HEK293 (cell line): ENCODE results near the gene MAPK11.

Source experiments
- CTCF ChIA-PET: fragments of 350-600 bp; formaldehyde crosslinking; extraction: SDS; loops from one replicate; lab custom pipeline; 2021; ENCODE audit warnings: antibody characterized with exemption; lab: Yijun Ruan, JAX
- POLR2A ChIA-PET: fragments of 300-600 bp; formaldehyde crosslinking; extraction: SDS; loops from one replicate; lab custom pipeline; 2020; ENCODE audit warnings: antibody characterized with exemption, inconsistent platforms; lab: Yijun Ruan, JAX
- H3K27ac ChIP-seq: fragments of 200-500 bp; sonication (Bioruptor generic); 2 replicates; pipeline ENCODE4 v1.5.1; 2014; ENCODE audit warnings: low read depth, low read length, control low read depth, inconsistent platforms; ENCODE audit errors: extremely low read depth
- H3K36me3 ChIP-seq, 2 experiments: fragments of 200-500 bp in 1 of 2; sonication (Bioruptor generic) in 1 of 2; 1 replicate in 1 of 2; 2 replicates in 1 of 2; pipeline ENCODE4 v1.5.1; 2014 to 2017; ENCODE audit warnings: inconsistent platforms in 2 of 2, low read length in 2 of 2; ENCODE audit not compliant: control insufficient read depth in 2 of 2, insufficient read depth in 1 of 2
- H3K4me1 ChIP-seq: fragments of 200-500 bp; sonication (Bioruptor generic); 2 replicates; pipeline ENCODE4 v1.5.1; 2014; ENCODE audit warnings: mild to moderate bottlenecking, low read length, inconsistent platforms; ENCODE audit not compliant: control insufficient read depth, insufficient read depth
- H3K4me3 ChIP-seq: 2 replicates; pipeline ENCODE4 v1.5.1; 2011; ENCODE audit warnings: low read depth, mild to moderate bottlenecking, control low read depth, low read length, moderate library complexity
- H3K9me3 ChIP-seq: fragments of 200-500 bp; sonication (Bioruptor generic); 2 replicates; pipeline ENCODE4 v1.5.1; 2014; ENCODE audit warnings: low read depth, low read length, inconsistent platforms; ENCODE audit not compliant: control insufficient read depth, insufficient read depth
- EGR2 ChIP-seq: fragments of 450-650 bp; formaldehyde crosslinking; IDR thresholded peaks from 2 replicates; pipeline ENCODE4 v1.5.1; 2016; ENCODE audit warnings: low read depth, missing biosample characterization, missing genetic modification characterization
- FEZF1 ChIP-seq: fragments of 450-650 bp; formaldehyde crosslinking; IDR thresholded peaks from 2 replicates; pipeline ENCODE4 v1.5.1; 2016; ENCODE audit warnings: missing biosample characterization, missing genetic modification characterization
- GFI1B ChIP-seq: fragments of 450-650 bp; formaldehyde crosslinking; IDR thresholded peaks from 2 replicates; pipeline ENCODE4 v1.5.1; 2016; ENCODE audit warnings: missing biosample characterization, missing genetic modification characterization
- HOXD13 ChIP-seq: sonication (generic); formaldehyde crosslinking; IDR thresholded peaks from 2 replicates; pipeline ENCODE4 v1.8.0; 2022; ENCODE audit warnings: missing genetic modification reagents, borderline replicate concordance
- KLF7 ChIP-seq: fragments of 450-650 bp; formaldehyde crosslinking; IDR thresholded peaks from 2 replicates; pipeline ENCODE4 v1.5.1; 2016; ENCODE audit warnings: missing biosample characterization, missing genetic modification characterization, borderline replicate concordance
- KLF8 ChIP-seq: fragments of 450-650 bp; formaldehyde crosslinking; IDR thresholded peaks from 2 replicates; pipeline ENCODE4 v1.5.1; 2016; ENCODE audit warnings: missing biosample characterization, missing genetic modification characterization
- SCRT1 ChIP-seq: fragments of 450-650 bp; formaldehyde crosslinking; IDR thresholded peaks from 2 replicates; pipeline ENCODE4 v1.5.1; 2016; ENCODE audit warnings: missing biosample characterization, missing genetic modification characterization, borderline replicate concordance
- SP7 ChIP-seq: fragments of 450-650 bp; formaldehyde crosslinking; IDR thresholded peaks from 2 replicates; pipeline ENCODE4 v1.5.1; 2016; ENCODE audit warnings: missing biosample characterization, missing genetic modification characterization
- ZBTB8A ChIP-seq: fragments of 450-650 bp; formaldehyde crosslinking; IDR thresholded peaks from 2 replicates; pipeline ENCODE4 v1.5.1; 2016; ENCODE audit warnings: missing biosample characterization, missing genetic modification characterization
- ZFHX2 ChIP-seq: fragments of 450-650 bp; formaldehyde crosslinking; conservative IDR thresholded peaks from 2 replicates; pipeline ENCODE4 v1.5.1; 2016; ENCODE audit warnings: missing biosample characterization, missing genetic modification characterization
- ZNF114 ChIP-seq: fragments of 450-650 bp; formaldehyde crosslinking; IDR thresholded peaks from 2 replicates; pipeline ENCODE4 v1.5.0; 2017; ENCODE audit warnings: missing biosample characterization, missing genetic modification characterization
- ZNF138 ChIP-seq: fragments of 450-650 bp; formaldehyde crosslinking; IDR thresholded peaks from 2 replicates; pipeline ENCODE4 v1.5.1; 2016; ENCODE audit warnings: missing biosample characterization, missing genetic modification characterization, borderline replicate concordance
- ZNF155 ChIP-seq: fragments of 450-650 bp; formaldehyde crosslinking; IDR thresholded peaks from 2 replicates; pipeline ENCODE4 v1.5.1; 2016; ENCODE audit warnings: missing biosample characterization, missing genetic modification characterization
- ZNF174 ChIP-seq: fragments of 450-650 bp; formaldehyde crosslinking; IDR thresholded peaks from 2 replicates; pipeline ENCODE4 v1.5.0; 2017; ENCODE audit warnings: missing biosample characterization, mild to moderate bottlenecking, missing genetic modification characterization
- ZNF223 ChIP-seq: fragments of 450-650 bp; formaldehyde crosslinking; IDR thresholded peaks from 2 replicates; pipeline ENCODE4 v1.5.1; 2016; ENCODE audit warnings: missing biosample characterization, missing genetic modification characterization
- ZNF266 ChIP-seq: fragments of 450-650 bp; formaldehyde crosslinking; IDR thresholded peaks from 2 replicates; pipeline ENCODE4 v1.5.1; 2016; ENCODE audit warnings: missing biosample characterization, missing genetic modification characterization, low read depth
- ZNF292 ChIP-seq: fragments of 450-650 bp; formaldehyde crosslinking; IDR thresholded peaks from 2 replicates; pipeline ENCODE4 v1.5.1; 2016; ENCODE audit warnings: low read depth, missing biosample characterization, missing genetic modification characterization, borderline replicate concordance
- ZNF426 ChIP-seq: fragments of 450-650 bp; formaldehyde crosslinking; IDR thresholded peaks from 2 replicates; pipeline ENCODE4 v1.5.1; 2017; ENCODE audit warnings: missing biosample characterization, missing genetic modification characterization, mild to moderate bottlenecking, inconsistent platforms, moderate library complexity
- ZNF521 ChIP-seq: fragments of 450-650 bp; formaldehyde crosslinking; IDR thresholded peaks from 2 replicates; pipeline ENCODE4 v1.5.1; 2017; ENCODE audit warnings: missing biosample characterization, mild to moderate bottlenecking, missing genetic modification characterization
- ZNF544 ChIP-seq: fragments of 450-650 bp; formaldehyde crosslinking; IDR thresholded peaks from 2 replicates; pipeline ENCODE4 v1.5.0; 2017; ENCODE audit warnings: missing biosample characterization, missing genetic modification characterization
- ZNF664 ChIP-seq: fragments of 450-650 bp; formaldehyde crosslinking; IDR thresholded peaks from 2 replicates; pipeline ENCODE4 v1.5.1; 2016; ENCODE audit warnings: missing biosample characterization, missing genetic modification characterization
- ZNF785 ChIP-seq: fragments of 450-650 bp; formaldehyde crosslinking; IDR thresholded peaks from 2 replicates; pipeline ENCODE4 v1.5.1; 2016; ENCODE audit warnings: missing biosample characterization, missing genetic modification characterization
- ZNF830 ChIP-seq: fragments of 450-650 bp; IDR thresholded peaks from 2 replicates; pipeline ENCODE4 v1.5.0; 2018; ENCODE audit warnings: missing biosample characterization, missing genetic modification characterization, low read depth, mild to moderate bottlenecking, moderate library complexity
- TF ChIP-seq, protein P1 (sequence below): fragments of 450-650 bp; formaldehyde crosslinking; conservative IDR thresholded peaks from 2 replicates; pipeline ENCODE4 v1.5.1; 2016; ENCODE audit warnings: low read depth, missing biosample characterization, missing genetic modification characterization
- TF ChIP-seq, protein P2 (sequence below): fragments of 450-650 bp; formaldehyde crosslinking; IDR thresholded peaks from 2 replicates; pipeline ENCODE4 v1.5.1; 2016; ENCODE audit warnings: missing biosample characterization, missing genetic modification characterization
- TF ChIP-seq, protein P3 (sequence below): fragments of 450-650 bp; formaldehyde crosslinking; IDR thresholded peaks from 2 replicates; pipeline ENCODE4 v1.5.1; 2016; ENCODE audit warnings: missing biosample characterization, missing genetic modification characterization
- TF ChIP-seq, protein P4 (sequence below): fragments of 450-650 bp; formaldehyde crosslinking; IDR thresholded peaks from 2 replicates; pipeline ENCODE4 v1.5.1; 2017; ENCODE audit warnings: missing biosample characterization, missing genetic modification characterization

The MAPK11 gene

DNA sequence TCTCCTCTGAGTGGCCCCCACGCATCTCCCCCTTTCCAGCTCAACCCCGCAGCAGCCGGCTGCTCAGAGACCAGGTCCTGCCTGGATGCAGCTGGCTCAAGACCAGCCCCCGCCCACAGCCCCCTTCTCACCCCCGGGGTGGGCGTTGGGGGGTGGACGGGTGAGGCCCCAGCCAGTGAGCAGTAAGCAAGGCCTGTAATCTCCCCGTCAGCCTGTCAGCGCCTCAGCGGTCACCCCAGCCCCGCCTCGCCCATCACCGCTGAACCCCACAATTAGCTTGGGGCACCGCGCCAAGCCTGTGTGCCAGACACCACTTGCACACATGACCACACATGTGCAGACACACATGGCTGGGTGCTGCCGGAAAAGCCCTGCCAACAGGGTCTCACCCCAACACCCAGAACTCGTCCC lies 31.4 kb upstream of the MAPK11 start:
- H3K4me1 ChIP-seq, result peaks cover 21% of the 10 kb centered on the region
- H3K4me3 ChIP-seq, result no peak overlapping the region
- no peak overlapping the region for H3K27ac ChIP-seq
- peaks cover 0 to 40% of the 10 kb centered on the region in 2 experiments; a peak in 1 of 3 replicates for H3K36me3 ChIP-seq
- ChIA-PET CTCF (interaction anchor here (1.1 to 1.7 kb wide), 2 partner anchors 26 to 27 kb away, joined by 3 to 5 read pairs; no protein-coding TSS in a partner anchor), POLR2A (interaction anchor here (1.0 to 1.7 kb wide), 2 partner anchors 8 to 13 kb away, joined by 3 to 6 read pairs; no protein-coding TSS in a partner anchor)
- no peaks in the 10 kb centered on the region for H3K9me3 ChIP-seq
- TF ChIP-seq ZNF174, result no peak
- no peak for TF ChIP-seq ZNF426 (tag by site-specific recombination)
- TF ChIP-seq, protein P1, sequence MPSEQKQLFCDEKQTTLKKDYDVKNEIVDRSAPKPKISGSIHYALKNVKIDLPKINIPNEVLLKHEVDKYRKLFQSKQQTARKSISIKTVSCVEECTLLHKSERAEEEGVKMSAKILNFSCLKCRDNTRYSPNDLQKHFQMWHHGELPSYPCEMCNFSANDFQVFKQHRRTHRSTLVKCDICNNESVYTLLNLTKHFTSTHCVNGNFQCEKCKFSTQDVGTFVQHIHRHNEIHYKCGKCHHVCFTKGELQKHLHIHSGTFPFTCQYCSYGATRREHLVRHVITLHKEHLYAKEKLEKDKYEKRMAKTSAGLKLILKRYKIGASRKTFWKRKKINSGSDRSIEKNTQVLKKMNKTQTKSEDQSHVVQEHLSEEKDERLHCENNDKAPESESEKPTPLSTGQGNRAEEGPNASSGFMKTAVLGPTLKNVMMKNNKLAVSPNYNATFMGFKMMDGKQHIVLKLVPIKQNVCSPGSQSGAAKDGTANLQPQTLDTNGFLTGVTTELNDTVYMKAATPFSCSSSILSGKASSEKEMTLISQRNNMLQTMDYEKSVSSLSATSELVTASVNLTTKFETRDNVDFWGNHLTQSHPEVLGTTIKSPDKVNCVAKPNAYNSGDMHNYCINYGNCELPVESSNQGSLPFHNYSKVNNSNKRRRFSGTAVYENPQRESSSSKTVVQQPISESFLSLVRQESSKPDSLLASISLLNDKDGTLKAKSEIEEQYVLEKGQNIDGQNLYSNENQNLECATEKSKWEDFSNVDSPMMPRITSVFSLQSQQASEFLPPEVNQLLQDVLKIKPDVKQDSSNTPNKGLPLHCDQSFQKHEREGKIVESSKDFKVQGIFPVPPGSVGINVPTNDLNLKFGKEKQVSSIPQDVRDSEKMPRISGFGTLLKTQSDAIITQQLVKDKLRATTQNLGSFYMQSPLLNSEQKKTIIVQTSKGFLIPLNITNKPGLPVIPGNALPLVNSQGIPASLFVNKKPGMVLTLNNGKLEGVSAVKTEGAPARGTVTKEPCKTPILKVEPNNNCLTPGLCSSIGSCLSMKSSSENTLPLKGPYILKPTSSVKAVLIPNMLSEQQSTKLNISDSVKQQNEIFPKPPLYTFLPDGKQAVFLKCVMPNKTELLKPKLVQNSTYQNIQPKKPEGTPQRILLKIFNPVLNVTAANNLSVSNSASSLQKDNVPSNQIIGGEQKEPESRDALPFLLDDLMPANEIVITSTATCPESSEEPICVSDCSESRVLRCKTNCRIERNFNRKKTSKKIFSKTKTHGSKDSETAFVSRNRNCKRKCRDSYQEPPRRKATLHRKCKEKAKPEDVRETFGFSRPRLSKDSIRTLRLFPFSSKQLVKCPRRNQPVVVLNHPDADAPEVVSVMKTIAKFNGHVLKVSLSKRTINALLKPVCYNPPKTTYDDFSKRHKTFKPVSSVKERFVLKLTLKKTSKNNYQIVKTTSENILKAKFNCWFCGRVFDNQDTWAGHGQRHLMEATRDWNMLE (tag by site-specific recombination), result no peak
- TF ChIP-seq ZNF292 (tag by site-specific recombination), result no peak
- no peak for TF ChIP-seq ZNF521 (tag by site-specific recombination)
- no peak for TF ChIP-seq ZNF664 (tag by site-specific recombination)
- TF ChIP-seq SCRT1 (tag by site-specific recombination), result no peak
- no peak for TF ChIP-seq ZNF785 (tag by site-specific recombination)
- TF ChIP-seq ZFHX2 (tag by site-specific recombination), result peak; percentile 82
- no peak for TF ChIP-seq GFI1B
- TF ChIP-seq ZBTB8A (tag by site-specific recombination), result peak; percentile 19; the same call in 1 of the 2 replicates
- TF ChIP-seq ZNF266, result no peak
- TF ChIP-seq ZNF830 (tag by site-specific recombination), result no peak
- TF ChIP-seq, protein P2, sequence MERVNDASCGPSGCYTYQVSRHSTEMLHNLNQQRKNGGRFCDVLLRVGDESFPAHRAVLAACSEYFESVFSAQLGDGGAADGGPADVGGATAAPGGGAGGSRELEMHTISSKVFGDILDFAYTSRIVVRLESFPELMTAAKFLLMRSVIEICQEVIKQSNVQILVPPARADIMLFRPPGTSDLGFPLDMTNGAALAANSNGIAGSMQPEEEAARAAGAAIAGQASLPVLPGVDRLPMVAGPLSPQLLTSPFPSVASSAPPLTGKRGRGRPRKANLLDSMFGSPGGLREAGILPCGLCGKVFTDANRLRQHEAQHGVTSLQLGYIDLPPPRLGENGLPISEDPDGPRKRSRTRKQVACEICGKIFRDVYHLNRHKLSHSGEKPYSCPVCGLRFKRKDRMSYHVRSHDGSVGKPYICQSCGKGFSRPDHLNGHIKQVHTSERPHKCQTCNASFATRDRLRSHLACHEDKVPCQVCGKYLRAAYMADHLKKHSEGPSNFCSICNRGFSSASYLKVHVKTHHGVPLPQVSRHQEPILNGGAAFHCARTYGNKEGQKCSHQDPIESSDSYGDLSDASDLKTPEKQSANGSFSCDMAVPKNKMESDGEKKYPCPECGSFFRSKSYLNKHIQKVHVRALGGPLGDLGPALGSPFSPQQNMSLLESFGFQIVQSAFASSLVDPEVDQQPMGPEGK (tag by site-specific recombination), result 0 out of 2 replicates have a peak, but pooled peaks have one; percentile 10
- TF ChIP-seq, protein P3, sequence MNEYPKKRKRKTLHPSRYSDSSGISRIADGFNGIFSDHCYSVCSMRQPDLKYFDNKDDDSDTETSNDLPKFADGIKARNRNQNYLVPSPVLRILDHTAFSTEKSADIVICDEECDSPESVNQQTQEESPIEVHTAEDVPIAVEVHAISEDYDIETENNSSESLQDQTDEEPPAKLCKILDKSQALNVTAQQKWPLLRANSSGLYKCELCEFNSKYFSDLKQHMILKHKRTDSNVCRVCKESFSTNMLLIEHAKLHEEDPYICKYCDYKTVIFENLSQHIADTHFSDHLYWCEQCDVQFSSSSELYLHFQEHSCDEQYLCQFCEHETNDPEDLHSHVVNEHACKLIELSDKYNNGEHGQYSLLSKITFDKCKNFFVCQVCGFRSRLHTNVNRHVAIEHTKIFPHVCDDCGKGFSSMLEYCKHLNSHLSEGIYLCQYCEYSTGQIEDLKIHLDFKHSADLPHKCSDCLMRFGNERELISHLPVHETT (tag by site-specific recombination), result no peak
- no peak for TF ChIP-seq ZNF223
- TF ChIP-seq EGR2 (tag by site-specific recombination), result peak; percentile 64
- no peak for TF ChIP-seq HOXD13 (CRISPR knock-in tag)
- TF ChIP-seq, protein P4, sequence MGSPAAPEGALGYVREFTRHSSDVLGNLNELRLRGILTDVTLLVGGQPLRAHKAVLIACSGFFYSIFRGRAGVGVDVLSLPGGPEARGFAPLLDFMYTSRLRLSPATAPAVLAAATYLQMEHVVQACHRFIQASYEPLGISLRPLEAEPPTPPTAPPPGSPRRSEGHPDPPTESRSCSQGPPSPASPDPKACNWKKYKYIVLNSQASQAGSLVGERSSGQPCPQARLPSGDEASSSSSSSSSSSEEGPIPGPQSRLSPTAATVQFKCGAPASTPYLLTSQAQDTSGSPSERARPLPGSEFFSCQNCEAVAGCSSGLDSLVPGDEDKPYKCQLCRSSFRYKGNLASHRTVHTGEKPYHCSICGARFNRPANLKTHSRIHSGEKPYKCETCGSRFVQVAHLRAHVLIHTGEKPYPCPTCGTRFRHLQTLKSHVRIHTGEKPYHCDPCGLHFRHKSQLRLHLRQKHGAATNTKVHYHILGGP, result no peak
- no peak for TF ChIP-seq FEZF1
- no peak for TF ChIP-seq ZNF114 (tag by site-specific recombination)
- TF ChIP-seq SP7 (tag by site-specific recombination), result peak; percentile 87
- TF ChIP-seq KLF8 (tag by site-specific recombination), result peak; percentile 22; the same call in 1 of the 2 replicates
- TF ChIP-seq KLF7 (tag by site-specific recombination), result no peak
- TF ChIP-seq ZNF544 (tag by site-specific recombination), result no peak
- no peak for TF ChIP-seq ZNF138 (tag by site-specific recombination)
- TF ChIP-seq ZNF155, result no peak
